Head of caudate nucleus (tissue), 42 donors: Measurements from ENCODE around the gene LENG1.
A peak's percentile ranks its signal among the peaks of the same experiment; 100 is the strongest.
"Not testable (repeated sequence)": the region's sequence is repeated elsewhere in the genome, so short reads cannot be mapped to it uniquely, and the experiment has no call there.

ENCODE experiments used
- DNase-seq, 42 donors: peaks; one replicate each; pipeline versions ENCODE4 v3.0.0 to v3.0.0-alpha.2; 2020 to 2021; ENCODE audit warnings: mixed read lengths in 7 of 42
- intact Hi-C: fragments of 100-400 bp; cut with DNase I; formaldehyde crosslinking; loops from one replicate; pipeline ENCODE4 v1.15.0; 2022

The LENG1 gene

DNA sequence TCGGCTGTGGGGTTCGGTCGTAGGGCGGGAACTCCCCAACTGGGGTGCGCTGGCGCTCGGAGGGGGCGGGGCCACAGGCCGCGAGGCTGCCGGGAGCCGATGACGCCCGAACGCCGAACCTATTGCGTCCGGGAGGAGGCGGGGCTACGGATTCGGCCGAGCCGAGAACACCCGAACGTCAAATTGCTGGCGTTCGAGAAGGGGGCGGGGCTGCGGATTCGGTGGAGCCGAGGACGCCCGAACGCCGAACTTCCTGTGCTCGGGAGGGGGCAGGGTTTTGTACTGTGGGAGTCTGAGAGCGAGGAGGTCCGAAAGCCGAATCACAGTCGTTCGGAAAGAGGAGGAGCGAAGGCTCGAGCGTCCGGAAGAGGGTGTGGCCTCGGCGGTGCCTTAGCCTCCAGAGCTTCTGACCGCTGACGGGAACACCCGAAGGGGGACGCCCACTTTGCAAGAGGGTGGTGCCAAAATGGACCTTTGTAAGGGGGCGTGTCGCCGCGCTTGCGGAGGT, 31.0 kb upstream of the LENG1 start:
- DNase-seq, result peak; percentile 99 to 100 (median 100)
- intact Hi-C loops, result loop anchor here (1.0 kb wide), 1 partner anchor 10 kb away; the partner anchor contains the start of gene RPS9

DNA sequence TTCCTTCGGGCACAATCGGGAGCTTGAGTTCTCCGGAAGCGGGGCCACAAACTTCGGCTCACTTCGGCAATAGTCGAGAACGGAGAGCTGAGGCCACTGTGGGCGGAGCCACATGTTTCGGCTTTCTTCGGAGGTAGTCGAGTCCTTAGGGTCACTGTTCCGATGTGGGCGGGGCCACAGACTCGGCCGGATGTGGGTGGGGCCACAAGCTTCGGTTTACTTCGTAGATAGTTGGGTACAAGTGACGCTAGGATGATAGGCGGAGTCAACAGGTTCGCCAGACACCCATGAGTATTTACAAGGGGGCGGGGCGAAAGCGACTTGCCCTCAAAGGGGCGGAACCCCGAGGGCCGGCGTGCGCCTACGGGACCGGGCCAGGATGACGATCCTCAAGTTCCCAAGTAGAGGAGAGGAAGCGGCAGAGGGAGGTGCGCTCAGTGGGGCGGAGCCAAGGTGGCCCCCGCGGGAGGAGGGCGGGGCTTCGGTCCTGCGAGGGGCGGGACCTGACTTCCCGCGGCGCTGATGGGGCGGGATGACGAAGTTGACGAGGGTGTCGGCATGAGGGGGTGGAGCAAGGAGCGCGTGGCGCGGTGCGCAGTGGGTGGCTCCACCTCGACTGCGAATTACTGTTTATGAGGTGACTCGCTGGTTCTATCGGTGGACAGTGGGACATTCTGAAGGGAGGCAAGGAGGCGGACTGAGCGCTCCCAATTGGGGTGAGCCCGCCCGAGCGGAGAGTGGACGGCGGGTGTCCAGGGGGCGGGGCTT, 30.4 kb upstream of the LENG1 start:
- intact Hi-C loops, result loop anchor here (1.0 kb wide), 1 partner anchor 10 kb away; the partner anchor contains the start of gene RPS9
- peak; percentile 99 to 100 (median 100) for DNase-seq

DNA sequence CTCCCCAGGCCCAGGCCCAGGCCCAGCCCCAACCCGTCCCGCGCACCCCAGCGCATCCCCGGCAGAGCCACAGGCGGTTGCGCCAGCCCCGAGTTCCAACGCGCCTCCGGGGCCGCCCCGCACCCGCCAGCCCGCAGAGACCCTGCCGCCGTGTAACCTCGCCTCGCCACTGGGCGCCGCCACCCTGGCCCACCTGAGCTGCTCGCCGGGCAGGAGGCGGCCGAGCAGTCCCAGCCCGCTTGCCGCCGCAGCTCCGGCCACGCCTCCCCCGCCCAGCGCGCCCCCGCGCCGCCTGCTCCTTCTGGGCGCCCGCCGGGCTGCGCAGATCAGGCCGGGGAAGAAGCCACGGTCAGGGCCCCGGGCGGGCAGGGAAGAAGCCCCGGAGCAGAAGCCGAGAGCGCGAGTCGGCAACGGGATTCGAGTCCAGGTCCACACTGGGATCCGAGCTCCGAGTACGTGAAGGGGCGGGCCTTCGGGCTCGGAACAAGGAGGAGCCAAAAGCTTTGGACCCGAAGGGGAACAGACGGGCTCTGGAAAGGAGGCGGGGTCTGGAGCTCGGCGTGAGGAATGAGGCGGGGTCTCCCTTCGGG, 29.7 kb upstream of the LENG1 start, which contains the start of gene MBOAT7:
Gene MBOAT7, minus strand, starts transcription at position 436 of the 590 bp plus-strand sequence. CDS start 1,072 bp downstream, outside the sequence.
- DNase-seq, result peak in 4 of 42 donors; percentile 12 to 55 (median 44)
- intact Hi-C loops, result no loop called here

GRCh38 chr19:54188215-54188871, 28.8 kb upstream of the LENG1 start:
- intact Hi-C loops, result no loop called here
- peak in 4 of 42 donors; percentile 15 to 52 (median 40) for DNase-seq

GRCh38 chr19:54186934-54187381, 27.4 kb upstream of the LENG1 start:
- intact Hi-C loops, result no loop called here
- DNase-seq, result no peak

DNA sequence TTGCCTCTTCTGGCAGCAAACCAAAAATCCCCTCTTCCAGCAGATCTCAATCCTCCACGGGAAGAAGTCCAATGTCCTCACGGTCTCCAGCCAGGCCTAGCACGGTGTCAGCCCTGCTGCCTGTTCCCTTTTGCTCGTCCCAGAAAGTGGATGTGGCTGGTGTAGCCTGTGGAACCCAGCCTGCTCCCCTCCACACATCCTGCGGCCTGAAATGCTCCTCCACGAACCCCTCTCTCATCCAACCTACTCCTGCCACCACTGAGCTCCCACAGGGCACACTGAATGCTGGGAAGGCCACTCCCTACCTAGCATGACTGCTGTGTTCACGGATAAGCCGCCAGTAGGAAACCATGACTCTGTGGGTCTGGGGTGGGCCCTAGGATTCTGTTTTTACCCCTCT, 26.8 kb upstream of the LENG1 start:
- DNase-seq, result no peak
- intact Hi-C loops, result no loop called here

GRCh38 chr19:54183431-54183830, 23.9 kb upstream of the LENG1 start:
- intact Hi-C loops, result no loop called here
- no peak for DNase-seq

- intact Hi-C loops, DNase-seq: not testable (repeated sequence)
These were observed 22.4 kb upstream of the LENG1 start for GRCh38 chr19:54181894-54182293.

DNA sequence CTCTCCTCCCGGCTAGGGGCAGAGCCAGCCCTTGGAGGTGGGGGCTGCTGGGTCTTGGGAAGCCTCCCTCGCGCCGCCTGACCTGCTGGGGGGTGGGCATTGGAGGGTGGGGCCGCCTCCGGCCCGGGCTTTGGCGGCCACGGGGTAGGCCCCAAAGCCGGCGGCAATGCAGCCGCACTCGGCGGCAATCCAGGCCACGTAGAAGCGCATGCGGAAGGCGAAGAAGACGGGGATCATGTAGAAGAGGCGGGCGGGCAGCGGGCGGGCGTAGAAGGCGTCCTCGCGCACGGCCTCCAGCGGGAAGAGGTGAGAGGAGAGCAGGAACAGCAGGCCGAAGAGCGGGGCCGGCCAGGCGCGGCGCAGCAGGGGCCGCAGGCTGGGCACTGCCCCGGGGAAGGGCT, 21.2 kb upstream of the LENG1 start:
- DNase-seq, result no peak
- intact Hi-C loops, result no loop called here

DNA sequence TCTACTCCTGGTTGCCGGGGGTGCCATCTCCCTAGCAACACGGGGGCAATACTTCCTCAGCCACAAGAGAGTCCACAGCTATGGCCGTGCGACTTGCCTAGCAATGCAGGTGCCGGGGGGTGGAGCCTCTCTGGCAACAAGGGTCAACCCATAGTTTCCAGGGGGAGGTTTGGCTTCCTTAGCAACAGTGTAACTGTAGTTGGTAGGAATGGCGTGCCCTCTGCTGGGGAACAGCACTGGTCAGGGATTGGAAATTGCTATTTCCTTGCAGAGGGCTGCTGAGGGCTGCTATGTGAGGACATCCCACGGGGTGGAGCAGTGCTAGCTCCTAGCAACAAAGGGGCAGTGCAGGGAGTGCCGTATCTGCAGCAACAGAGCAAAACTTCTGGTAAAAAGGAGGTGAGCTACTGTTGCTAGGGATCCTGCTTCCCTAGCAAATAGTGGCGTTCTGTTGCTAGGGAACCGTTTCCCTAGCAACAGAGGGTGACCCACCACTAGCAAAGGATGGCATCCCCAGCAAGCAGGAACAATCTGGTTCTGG, 20.5 kb upstream of the LENG1 start:
- peak in 38 of 42 donors; percentile 37 to 88 (median 66) for DNase-seq
- intact Hi-C loops, result no loop called here

GRCh38 chr19:54179262-54179852, 19.8 kb upstream of the LENG1 start:
- intact Hi-C loops, result no loop called here
- no peak for DNase-seq

DNA sequence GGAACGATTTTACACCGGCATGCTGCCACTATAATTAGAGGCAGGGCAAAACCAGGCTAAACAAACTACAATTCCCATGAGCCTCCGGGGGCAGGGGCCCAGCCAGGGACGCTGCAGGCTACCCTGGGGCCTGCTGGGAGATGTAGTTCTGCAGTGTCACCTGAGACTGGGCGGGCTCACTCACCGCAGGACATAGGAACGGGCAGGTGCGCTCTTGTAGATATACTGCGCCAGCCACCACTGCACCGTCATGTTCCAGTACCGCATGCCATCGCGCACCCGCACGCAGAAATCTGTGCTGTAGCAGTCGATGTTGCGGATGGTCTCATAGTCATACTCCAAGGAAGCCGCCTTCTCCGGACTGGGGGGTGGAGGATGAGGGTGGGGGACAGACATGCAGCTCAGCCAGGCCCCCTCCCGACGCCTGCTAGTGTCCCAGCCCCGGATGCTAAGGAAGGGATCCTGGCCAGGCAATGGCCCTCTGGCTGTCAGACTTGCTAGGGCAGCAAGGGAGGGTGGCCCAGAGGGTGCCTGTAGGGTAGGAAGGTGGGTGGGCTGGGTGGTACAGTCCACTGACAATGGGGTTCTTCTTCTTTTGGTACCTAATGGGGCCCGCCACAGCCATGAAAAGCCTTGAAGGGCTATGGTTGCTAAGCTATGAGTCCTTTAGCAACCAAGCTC, 19.2 kb upstream of the LENG1 start:
- DNase-seq, result peak in 39 of 42 donors; percentile 28 to 75 (median 61)
- intact Hi-C loops, result no loop called here

DNA sequence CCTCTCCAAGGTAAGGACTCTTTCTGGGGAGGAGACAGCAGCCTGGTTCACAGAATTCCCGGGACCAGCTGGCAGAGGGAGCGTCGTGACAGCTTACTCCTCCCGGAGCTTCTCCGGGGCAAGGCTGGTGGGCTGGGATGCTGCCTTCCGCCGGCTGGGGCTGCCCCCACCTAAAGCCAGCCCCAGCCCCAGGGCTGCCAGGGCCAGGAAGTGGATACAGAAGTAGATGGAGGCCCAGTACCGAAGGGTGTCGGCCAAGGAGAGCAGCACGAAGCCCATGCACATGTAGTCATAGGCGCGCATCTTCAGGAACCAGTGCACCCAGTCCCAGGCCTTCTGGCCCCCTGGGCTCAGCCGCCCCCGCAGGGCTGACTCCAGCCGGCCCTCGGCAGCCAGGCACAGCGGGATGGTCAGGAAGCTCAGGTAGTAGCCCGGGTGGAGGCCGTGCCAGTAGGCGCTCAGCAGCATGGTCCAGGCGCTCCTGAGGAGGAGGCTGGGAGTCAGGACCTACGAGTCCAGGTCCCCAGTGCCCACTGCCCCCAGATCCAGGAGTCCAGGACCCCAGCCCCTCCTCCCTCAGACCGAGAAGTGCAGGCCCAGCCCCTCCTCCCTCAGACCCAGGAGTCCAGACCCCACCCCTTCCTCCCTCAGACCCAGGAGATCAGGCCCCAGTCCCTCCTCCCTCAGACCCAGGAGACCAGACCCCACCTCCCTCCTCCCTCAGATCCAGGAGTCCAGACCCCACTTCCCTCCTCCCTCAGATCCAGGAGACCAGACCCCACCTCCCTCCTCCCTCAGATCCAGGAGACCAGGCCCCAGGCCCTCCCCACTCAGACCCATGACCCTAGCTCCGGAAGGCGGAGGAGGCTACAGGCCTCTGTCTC, 14.7 kb upstream of the LENG1 start:
- no peak for DNase-seq
- intact Hi-C loops, result no loop called here

DNA sequence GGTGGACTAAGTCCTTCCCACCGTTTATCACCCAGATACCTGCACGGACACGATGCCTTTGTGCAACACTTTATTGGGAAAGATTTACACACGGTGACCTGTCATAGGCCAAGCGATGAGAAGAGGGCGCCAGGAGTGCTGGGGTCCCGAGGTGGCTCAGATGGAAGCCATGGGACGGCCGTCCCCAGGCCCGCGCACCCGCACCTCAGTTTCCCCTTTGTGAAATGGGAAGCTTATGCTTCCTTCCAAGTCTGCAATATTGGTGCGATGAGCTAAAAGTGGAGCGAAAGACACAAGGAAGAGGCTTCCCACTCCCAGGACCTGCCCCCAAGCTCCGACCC, 13.8 kb upstream of the LENG1 start:
- intact Hi-C loops, result no loop called here
- no peak for DNase-seq

DNA sequence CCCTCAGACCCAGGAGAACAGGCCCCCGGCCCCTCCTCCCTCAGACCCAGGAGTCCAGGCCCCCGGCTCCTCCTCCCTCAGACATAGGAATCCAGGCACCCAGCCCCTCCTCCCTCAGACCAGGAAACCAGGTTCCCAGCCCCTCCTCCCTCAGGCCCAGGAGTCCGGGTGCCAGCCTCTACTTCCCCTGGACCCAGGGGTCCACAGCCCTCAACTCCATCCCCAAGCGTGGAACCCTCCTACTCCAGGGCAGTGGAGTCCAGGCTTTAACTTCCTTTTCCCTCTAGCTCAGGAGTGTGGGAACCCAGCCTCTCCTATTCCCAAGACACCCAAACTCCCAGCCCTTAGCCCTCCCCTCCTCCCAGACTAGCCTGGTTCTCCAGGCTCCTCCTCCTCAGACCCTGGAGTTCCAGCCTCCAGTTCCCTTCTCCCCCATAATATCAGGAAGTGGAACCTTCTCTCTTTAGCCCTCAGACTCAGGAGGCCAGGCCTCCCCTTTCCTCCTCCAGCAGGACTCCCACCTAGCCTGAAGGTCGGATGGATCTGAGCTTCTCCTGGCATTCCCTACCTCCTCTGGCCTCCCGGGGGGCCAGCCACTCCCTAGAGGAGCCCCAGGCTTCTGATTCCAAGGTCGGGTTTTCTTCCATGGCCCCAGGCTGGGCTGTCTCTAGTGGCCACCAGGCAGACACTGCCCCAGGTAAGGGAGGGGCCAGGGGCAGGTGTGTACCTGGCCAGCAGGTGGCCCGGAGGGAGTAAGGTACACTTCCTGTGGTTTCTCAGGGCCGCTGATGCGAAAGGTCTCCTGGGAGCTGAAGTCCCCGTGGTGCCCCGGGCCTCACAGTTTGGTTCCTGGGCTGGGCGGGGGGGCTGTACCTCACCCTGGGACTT, 13.2 kb upstream of the LENG1 start, which contains the start of gene TMC4:
Gene TMC4, minus strand, starts transcription at position 690 of the 888 bp plus-strand sequence. Its CDS starts 43 bp downstream, at position 647.
- no peak for DNase-seq
- intact Hi-C loops, result no loop called here

DNA sequence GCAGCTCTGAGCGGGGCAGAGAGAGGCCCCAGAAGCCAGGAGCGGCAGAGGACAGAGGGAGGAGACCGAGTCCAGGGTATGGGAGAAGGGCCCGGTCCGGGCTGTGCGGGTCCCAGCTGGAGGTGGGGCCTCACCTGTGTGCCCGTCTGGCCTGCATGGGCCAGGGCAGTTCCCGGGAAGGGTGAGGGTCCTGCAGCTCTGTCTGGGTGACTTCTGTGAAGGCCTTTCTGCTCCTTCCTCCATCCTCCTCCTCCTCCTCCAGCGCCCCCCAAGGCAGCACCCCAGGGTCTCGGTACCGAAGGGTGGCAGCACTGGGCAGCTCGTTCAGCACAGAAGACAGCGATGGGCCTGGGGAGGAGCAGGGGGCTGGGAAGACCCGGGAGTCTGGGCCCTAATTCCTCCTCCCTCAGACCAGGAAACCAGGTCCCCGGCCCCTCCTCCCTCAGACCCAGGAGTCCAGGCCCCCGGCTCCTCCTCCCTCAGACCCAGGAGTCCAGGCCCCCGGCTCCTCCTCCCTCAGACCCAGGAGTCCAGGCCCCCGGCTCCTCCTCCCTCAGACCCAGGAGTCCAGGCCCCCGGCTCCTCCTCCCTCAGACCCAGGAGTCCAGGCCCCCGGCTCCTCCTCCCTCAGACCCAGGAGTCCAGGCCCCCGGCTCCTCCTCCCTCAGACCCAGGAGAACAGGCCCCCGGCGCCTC, 12.4 kb upstream of the LENG1 start:
- intact Hi-C loops, DNase-seq: not testable (repeated sequence)
